ENCODE data around the gene C3AR1. TPM values are rescaled to one million over a fixed set of nuclear protein-coding genes. Genes with fewer than 3 reads are reported as not detected.

Gene C3AR1
- total and polyA plus RNA-seq, 2 donors (not counting 3 experiments of a cell fraction or from before 2014, with no cell fraction given), result 0.22 to 0.70 TPM

Other genes with a start within 250 kb of the C3AR1 start
- gene SLC2A14, start 193.4 kb downstream of the C3AR1 start, total RNA-seq, result 1.5 TPM in 1 of 2 replicates, not detected in the other
- gene SLC2A14, start 193.4 kb downstream of the C3AR1 start, polyA plus RNA-seq, result not detected in 2 replicates
- gene SLC2A3, start 130.2 kb downstream of the C3AR1 start, total RNA-seq, result 13.9 and 25.7 TPM in 2 replicates
- 12.7 and 20.8 TPM in 2 replicates for gene SLC2A3, start 130.2 kb downstream of the C3AR1 start, polyA plus RNA-seq
- 13.3 and 13.9 TPM in 2 replicates for gene FOXJ2, start 33.6 kb downstream of the C3AR1 start, total RNA-seq
- gene FOXJ2, start 33.6 kb downstream of the C3AR1 start, polyA plus RNA-seq, result 5.3 and 6.2 TPM in 2 replicates
- gene NECAP1, start 15.9 kb upstream of the C3AR1 start, total RNA-seq, result 23.6 and 24.6 TPM in 2 replicates
- 18.9 and 23.4 TPM in 2 replicates for gene NECAP1, start 15.9 kb upstream of the C3AR1 start, polyA plus RNA-seq
- gene CLEC4A, start 57.3 kb upstream of the C3AR1 start, total RNA-seq, result 0.86 and 0.95 TPM in 2 replicates
- gene CLEC4A, start 57.3 kb upstream of the C3AR1 start, polyA plus RNA-seq, result 0.52 and 0.68 TPM in 2 replicates
- not detected in 2 replicates for gene ZNF705A, start 90.7 kb upstream of the C3AR1 start, total RNA-seq
- gene ZNF705A, start 90.7 kb upstream of the C3AR1 start, polyA plus RNA-seq, result not detected in 2 replicates
- gene FAM90A1, start 161.3 kb upstream of the C3AR1 start, total RNA-seq, result not detected in 2 replicates
- 0.10 and 0.13 TPM in 2 replicates for gene FAM90A1, start 161.3 kb upstream of the C3AR1 start, polyA plus RNA-seq

All from endothelial cell of umbilical vein (primary cell).